Gastroesophageal sphincter (tissue), 4 donors: ENCODE data around the gene RAD51D. TPM values are rescaled to one million over a fixed set of nuclear protein-coding genes. Genes with fewer than 3 reads are reported as not detected.

Experiments
- ATAC-seq: fragments of 150-250 bp; one replicate; pipeline ENCODE4 v1.9.1; 2016; ENCODE audit warnings: mild to moderate bottlenecking, moderate library complexity
- H3K27ac ChIP-seq, 4 donors: fragments of 200-600 bp; sonication (generic) in 3 of 4; 1 replicate in 3 of 4; 2 replicates in 1 of 4; pipeline ENCODE4 v1.5.1; 2016 to 2019
- H3K27me3 ChIP-seq: fragments of 200-600 bp; sonication (generic); one replicate; pipeline ENCODE4 v1.5.1; 2019
- H3K36me3 ChIP-seq, 2 donors: fragments of 200-600 bp; sonication (generic); one replicate each; pipeline ENCODE4 v1.5.1; 2019; ENCODE audit warnings: control low read depth in 1 of 2
- H3K4me1 ChIP-seq, 3 donors: fragments of 200-600 bp; sonication (generic); 1 replicate in 2 of 3; 2 replicates in 1 of 3; pipeline ENCODE4 v1.5.1; 2016 to 2019; ENCODE audit warnings: control low read depth in 2 of 3
- H3K4me3 ChIP-seq, 2 donors: fragments of 200-600 bp; sonication (generic); one replicate each; pipeline ENCODE4 v1.5.1; 2019; ENCODE audit warnings: mild to moderate bottlenecking in 1 of 2, moderate library complexity in 1 of 2
- H3K9me3 ChIP-seq, 3 donors: fragments of 200-600 bp; sonication (generic); one replicate each; pipeline ENCODE4 v1.5.1; 2017 to 2019; ENCODE audit warnings: control low read depth in 2 of 3
- EP300 ChIP-seq: sonication (generic); formaldehyde crosslinking; IDR thresholded peaks from one replicate; pipeline ENCODE4 v1.6.1; 2017; ENCODE audit warnings: antibody characterized with exemption, mild to moderate bottlenecking
- POLR2A ChIP-seq, 2 donors: fragments of 450-650 bp; IDR thresholded peaks; one replicate each; pipeline ENCODE4 v1.6.1; 2017; ENCODE audit warnings: antibody characterized with exemption in 2 of 2, mild to moderate bottlenecking in 2 of 2, moderate library complexity in 1 of 2
- POLR2AphosphoS5 ChIP-seq: sonication (generic); formaldehyde crosslinking; IDR thresholded peaks from one replicate; pipeline ENCODE4 v1.6.1; 2017; ENCODE audit warnings: antibody characterized with exemption
- WGBS, 2 donors: methylation state at CpG; one replicate each; pipeline ENCODE4 v1.1.5; 2018; ENCODE audit warnings: low coverage in 1 of 2; 5-methylcytosine and 5-hydroxymethylcytosine counted together
- total RNA-seq, 4 donors: library from RNA; depleted of rRNA; stranded (reverse); fragments of >200 nt; gene quantifications; one replicate each; pipeline ENCODE4 v1.1.0, GENCODE V29; 2016
- TF ChIP-seq, protein P1 (sequence below), 4 experiments: fragments of 200-600 bp in 2 of 4; fragments of 450-650 bp in 2 of 4; sonication (generic) in 1 of 4; IDR thresholded peaks; one replicate each; pipeline ENCODE4 v1.5.1; 2017 to 2019; ENCODE audit warnings: antibody characterized with exemption in 4 of 4, mild to moderate bottlenecking in 2 of 4, moderate library complexity in 2 of 4

The RAD51D gene
- total RNA-seq, 4 donors from 2014 or later, result 5.1 to 11.1 (median 9.1) TPM

DNA sequence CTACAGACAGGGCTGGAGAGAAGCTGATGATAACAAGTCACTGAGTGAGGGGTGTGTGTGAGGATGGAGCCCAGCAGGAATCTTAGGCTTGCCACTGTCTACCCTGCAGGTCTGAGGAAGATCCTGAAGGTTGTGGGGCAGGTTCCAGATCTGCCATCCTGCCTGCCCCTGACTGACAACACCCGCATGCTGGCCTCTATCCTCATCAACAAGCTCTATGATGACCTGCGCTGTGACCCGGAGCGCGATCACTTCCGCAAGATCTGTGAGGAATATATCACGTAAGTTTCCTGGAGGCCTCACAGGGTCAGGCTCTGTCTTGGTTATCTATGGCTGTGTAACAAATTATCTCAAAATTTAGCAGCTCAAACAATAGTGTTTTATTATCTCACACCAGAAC lies 44.2 kb upstream of the RAD51D start:
- ATAC-seq, result no peak
- no peaks in the 10 kb centered on the region for H3K4me1 ChIP-seq
- 80 to 100% methylated on average over 1 to 7 of the region's 7 CpGs for WGBS, 2 donors
- TF ChIP-seq, protein P1, sequence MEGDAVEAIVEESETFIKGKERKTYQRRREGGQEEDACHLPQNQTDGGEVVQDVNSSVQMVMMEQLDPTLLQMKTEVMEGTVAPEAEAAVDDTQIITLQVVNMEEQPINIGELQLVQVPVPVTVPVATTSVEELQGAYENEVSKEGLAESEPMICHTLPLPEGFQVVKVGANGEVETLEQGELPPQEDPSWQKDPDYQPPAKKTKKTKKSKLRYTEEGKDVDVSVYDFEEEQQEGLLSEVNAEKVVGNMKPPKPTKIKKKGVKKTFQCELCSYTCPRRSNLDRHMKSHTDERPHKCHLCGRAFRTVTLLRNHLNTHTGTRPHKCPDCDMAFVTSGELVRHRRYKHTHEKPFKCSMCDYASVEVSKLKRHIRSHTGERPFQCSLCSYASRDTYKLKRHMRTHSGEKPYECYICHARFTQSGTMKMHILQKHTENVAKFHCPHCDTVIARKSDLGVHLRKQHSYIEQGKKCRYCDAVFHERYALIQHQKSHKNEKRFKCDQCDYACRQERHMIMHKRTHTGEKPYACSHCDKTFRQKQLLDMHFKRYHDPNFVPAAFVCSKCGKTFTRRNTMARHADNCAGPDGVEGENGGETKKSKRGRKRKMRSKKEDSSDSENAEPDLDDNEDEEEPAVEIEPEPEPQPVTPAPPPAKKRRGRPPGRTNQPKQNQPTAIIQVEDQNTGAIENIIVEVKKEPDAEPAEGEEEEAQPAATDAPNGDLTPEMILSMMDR (IDR thresholded peaks at IDR 0.05), result no peak
- TF ChIP-seq POLR2AphosphoS5, result no peak
- TF ChIP-seq EP300, result no peak
- TF ChIP-seq POLR2A (IDR thresholded peaks at IDR 0.05), result no peak
- peaks cover 28% of the 10 kb centered on the region for H3K27me3 ChIP-seq
- no peak overlapping the region for H3K4me3 ChIP-seq
- H3K9me3 ChIP-seq, result no peaks in the 10 kb centered on the region
- H3K27ac ChIP-seq, result no peak overlapping the region
- H3K36me3 ChIP-seq, result no peaks in the 10 kb centered on the region

DNA sequence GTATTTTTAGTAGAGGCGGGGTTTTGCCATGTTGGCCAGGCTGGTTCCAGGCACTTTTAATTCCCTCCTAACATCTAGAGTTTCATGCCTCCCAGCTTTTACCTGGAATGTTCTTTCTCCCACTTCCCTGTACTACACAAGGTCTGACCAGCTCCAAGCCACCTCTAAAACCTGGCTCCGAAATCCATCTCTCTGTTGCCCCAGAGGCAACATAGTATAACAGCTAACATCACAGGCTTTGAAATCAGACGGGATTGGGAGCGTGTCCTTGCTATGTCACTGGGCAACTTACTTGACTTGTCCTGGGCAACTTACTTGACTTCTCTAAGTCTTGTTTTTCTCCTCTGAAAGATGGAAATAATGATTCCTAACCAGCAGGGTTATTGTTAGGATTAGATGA lies 43.1 kb upstream of the RAD51D start:
- 85 to 100% methylated on average over 2 to 4 of the region's 4 CpGs for WGBS, 2 donors
- H3K4me3 ChIP-seq, result no peak overlapping the region
- H3K9me3 ChIP-seq, result no peaks in the 10 kb centered on the region
- no peaks in the 10 kb centered on the region for H3K36me3 ChIP-seq
- no peak for TF ChIP-seq EP300
- H3K4me1 ChIP-seq, result no peaks in the 10 kb centered on the region
- no peak overlapping the region for H3K27ac ChIP-seq
- peaks cover 21% of the 10 kb centered on the region for H3K27me3 ChIP-seq
- no peak for ATAC-seq

DNA sequence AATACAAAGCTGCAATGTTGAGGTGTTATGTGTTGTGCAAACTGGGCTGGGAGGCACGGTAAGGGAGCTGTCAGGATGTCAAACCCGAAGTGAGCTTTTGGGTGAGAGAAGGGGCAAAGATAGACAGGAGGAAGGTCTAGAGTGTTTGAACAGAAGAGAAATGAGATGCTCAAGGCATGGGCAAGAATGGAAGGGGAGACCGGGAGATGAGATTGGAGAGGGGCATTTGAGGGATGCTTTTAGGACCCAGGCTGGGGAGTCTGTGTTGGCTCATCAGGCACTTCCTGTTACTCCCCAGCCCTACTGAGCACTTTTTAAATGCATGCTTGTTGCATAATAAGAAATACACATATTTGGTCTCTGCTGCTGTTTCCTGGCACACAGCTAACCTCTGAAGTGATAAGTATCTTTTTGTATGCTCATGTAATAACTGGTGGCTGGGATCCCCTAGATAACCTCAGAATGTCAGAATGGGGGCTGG lies 41.7 kb upstream of the RAD51D start:
- ATAC-seq, result no peak
- 64 to 69% methylated on average over 3 of the region's 3 CpGs for WGBS, 2 donors
- no peak overlapping the region for H3K4me3 ChIP-seq
- H3K4me1 ChIP-seq, result no peaks in the 10 kb centered on the region
- TF ChIP-seq, protein P1 (IDR thresholded peaks at IDR 0.05), result no peak
- no peak for TF ChIP-seq POLR2A (IDR thresholded peaks at IDR 0.05)
- no peak for TF ChIP-seq EP300
- no peak for TF ChIP-seq POLR2AphosphoS5
- no peaks in the 10 kb centered on the region for H3K36me3 ChIP-seq
- no peaks in the 10 kb centered on the region for H3K9me3 ChIP-seq
- peaks cover 21% of the 10 kb centered on the region for H3K27me3 ChIP-seq
- no peak overlapping the region for H3K27ac ChIP-seq

DNA sequence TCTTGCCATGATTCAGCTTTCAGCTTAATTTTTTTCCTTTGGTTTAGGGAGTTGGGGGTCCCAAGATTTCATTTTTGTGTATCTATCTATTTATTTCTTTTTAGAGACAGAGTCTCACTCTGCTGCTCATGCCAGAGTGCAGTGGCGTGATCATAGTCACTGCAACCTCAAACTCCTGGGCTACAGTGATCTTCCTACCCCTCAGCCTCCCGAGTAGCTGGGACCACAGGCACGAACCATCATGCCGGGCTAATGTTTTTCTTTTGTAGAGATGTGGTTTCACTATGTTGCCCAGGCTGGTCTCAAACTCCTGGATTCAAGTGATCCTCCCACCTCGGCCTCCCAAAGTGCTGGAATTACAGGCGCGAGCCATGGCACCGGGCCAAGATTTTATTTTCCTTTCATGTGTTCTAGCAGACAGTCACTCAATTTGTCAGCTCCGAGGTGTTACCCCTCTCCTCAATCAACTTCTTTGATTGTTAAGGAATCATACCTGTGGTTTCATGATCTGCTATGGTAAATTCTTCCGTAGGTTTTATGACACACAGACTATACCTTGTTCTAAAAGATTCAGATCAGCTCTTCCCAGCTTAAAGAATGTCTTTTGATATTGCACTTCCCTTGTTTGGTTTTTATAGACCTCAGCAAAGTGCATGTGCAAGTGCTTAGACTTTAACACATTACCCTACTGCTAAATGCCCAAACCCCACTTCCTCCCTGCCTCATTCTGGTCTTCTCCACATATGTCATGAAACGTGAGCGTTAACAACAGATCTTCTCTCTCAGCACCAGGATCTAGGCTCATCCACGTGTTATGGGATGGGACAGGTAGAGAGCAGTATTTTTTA lies 40.9 kb upstream of the RAD51D start:
- Histone ChIP-seq H3K27ac (no peak overlapping the region), H3K36me3 (no peaks in the 10 kb centered on the region), H3K9me3 (no peaks in the 10 kb centered on the region), H3K4me3 (no peak overlapping the region), H3K4me1 (no peaks in the 10 kb centered on the region), H3K27me3 (peaks cover 21% of the 10 kb centered on the region)
- ATAC-seq, result no peak
- 74 to 76% methylated on average over 7 to 13 of the region's 13 CpGs for WGBS, 2 donors
- TF ChIP-seq, protein P1 (IDR thresholded peaks at IDR 0.05), result no peak
- no peak for TF ChIP-seq EP300
- no peak for TF ChIP-seq POLR2A (IDR thresholded peaks at IDR 0.05)
- no peak for TF ChIP-seq POLR2AphosphoS5

DNA sequence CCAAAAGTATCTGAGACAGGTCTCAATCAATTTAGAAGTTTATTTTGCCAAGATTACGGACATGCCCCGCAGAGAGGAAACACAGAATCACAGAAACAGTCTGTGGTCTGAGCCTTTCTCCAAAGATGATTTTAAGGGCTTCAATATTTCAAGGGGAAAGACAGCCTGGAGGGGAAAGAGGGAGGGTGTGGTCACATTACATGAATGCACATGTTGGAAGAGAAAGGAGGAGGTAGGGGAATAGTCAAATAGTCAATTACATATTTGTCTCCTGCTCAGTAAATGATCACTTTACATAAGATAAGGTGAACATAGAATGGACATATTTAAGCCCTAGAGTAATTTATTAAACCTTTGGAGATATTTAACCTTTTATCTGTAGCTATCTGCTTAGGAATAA lies 40.3 kb upstream of the RAD51D start:
- Histone ChIP-seq H3K4me3 (no peak overlapping the region), H3K27ac (no peak overlapping the region), H3K9me3 (no peaks in the 10 kb centered on the region), H3K4me1 (no peaks in the 10 kb centered on the region), H3K27me3 (peaks cover 21% of the 10 kb centered on the region), H3K36me3 (no peaks in the 10 kb centered on the region)
- TF ChIP-seq EP300 (no peak), POLR2A (IDR thresholded peaks at IDR 0.05) (no peak), POLR2AphosphoS5 (no peak)
- TF ChIP-seq, protein P1 (IDR thresholded peaks at IDR 0.05), result no peak
- ATAC-seq, result no peak
- 66 to 77% methylated on average over 2 of the region's 2 CpGs for WGBS, 2 donors
